ENCODE data around the gene AMN.

DNA sequence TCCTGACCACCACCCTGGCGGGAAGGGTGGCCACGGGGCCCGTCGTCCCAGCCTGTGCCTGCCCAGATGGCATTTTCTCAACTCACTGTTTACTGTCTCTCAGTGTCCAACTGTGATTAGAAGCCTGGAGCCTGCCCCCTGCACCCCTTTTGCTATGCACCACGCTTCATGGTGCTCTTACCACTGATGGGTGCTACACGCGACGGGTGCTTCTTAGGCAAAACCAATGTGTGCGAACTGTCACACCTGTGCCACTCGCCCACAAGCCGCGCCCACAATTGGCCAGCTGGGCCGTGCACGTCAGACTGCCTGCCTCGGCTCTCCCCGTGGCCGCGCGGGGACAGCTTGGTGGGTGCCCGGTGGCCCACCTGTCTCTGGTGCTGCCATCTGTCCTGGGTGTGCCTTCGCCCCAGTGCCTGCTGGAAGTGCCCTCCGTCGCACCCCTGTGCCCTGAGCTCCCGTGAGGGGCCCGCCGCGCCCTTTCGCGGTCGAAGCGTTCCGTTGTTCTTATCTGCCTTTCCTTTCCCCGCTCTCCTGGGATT lies 15.1 kb upstream of the AMN start:
- TF ChIP-seq NR1H2 (CRISPR knock-in tag; IDR thresholded peaks at IDR 0.05) (no peak), ZNF24 (IDR thresholded peaks at IDR 0.05) (no peak)
- TF ChIP-seq, protein P1, sequence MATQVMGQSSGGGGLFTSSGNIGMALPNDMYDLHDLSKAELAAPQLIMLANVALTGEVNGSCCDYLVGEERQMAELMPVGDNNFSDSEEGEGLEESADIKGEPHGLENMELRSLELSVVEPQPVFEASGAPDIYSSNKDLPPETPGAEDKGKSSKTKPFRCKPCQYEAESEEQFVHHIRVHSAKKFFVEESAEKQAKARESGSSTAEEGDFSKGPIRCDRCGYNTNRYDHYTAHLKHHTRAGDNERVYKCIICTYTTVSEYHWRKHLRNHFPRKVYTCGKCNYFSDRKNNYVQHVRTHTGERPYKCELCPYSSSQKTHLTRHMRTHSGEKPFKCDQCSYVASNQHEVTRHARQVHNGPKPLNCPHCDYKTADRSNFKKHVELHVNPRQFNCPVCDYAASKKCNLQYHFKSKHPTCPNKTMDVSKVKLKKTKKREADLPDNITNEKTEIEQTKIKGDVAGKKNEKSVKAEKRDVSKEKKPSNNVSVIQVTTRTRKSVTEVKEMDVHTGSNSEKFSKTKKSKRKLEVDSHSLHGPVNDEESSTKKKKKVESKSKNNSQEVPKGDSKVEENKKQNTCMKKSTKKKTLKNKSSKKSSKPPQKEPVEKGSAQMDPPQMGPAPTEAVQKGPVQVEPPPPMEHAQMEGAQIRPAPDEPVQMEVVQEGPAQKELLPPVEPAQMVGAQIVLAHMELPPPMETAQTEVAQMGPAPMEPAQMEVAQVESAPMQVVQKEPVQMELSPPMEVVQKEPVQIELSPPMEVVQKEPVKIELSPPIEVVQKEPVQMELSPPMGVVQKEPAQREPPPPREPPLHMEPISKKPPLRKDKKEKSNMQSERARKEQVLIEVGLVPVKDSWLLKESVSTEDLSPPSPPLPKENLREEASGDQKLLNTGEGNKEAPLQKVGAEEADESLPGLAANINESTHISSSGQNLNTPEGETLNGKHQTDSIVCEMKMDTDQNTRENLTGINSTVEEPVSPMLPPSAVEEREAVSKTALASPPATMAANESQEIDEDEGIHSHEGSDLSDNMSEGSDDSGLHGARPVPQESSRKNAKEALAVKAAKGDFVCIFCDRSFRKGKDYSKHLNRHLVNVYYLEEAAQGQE (IDR thresholded peaks at IDR 0.05; ENCODE audit: borderline replicate concordance) = no peak
- TF ChIP-seq, protein P1 (CRISPR knock-in tag; IDR thresholded peaks at IDR 0.05; ENCODE audit: low read depth) = no peak
